ENCODE data around the gene PPARG. TPM values are rescaled to one million over a fixed set of nuclear protein-coding genes. Genes with fewer than 3 reads are reported as not detected.

The PPARG gene
- total and polyA plus RNA-seq, 8 donors, result 0.88 to 6.2 (median 2.2) TPM

- H3K27me3 ChIP-seq, result no peaks in the 10 kb centered on the region
- no peaks in the 10 kb centered on the region for H3K36me3 ChIP-seq
- H3K9me3 ChIP-seq, result no peaks in the 10 kb centered on the region
- FAIRE-seq (no peak), DNase-seq (no peak), ATAC-seq (peak in 1 of 4 donors; percentile 38)
- H3K27ac ChIP-seq, result no peak overlapping the region
- TF ChIP-seq CTCF (IDR thresholded peaks at IDR 0.05), result no peak
- WGBS, 2 donors, result 51 to 54% methylated on average over 6 of the region's 6 CpGs
- H3K4me1 ChIP-seq, result no peaks in the 10 kb centered on the region
- intact Hi-C loops (cut with DNase I), result no loop called here
- H3K4me3 ChIP-seq, result no peak overlapping the region
Observed at GRCh38 chr3:12371525-12372140, 82.8 kb downstream of the PPARG start.

DNA sequence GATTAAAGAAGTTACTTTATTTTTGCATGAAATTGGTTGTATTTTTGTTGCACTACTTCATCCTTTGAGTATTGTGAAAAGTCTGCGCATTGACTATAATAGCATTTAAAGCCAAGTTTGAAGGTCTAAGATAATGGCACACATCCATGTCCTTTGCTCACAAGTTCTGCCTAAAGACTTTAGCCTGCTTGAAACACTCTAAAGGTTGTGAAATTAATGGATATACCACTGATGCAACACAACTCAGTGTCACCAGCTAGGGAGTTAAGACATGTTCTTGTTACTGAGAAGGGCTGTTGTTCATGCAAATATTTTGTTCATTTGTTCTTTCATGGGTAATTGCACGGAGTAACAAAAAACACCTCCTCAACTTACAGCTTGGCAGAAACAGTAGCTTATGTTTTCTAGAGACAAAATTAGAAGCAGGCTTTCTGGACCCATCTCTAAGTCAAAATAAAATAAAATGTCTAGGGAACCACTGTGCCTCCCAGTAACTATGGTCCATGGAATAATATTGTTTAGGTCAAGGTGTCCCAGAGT lies 83.9 kb downstream of the PPARG start:
- Histone ChIP-seq H3K36me3 (no peaks in the 10 kb centered on the region), H3K27me3 (no peaks in the 10 kb centered on the region), H3K4me3 (no peak overlapping the region), H3K4me1 (no peaks in the 10 kb centered on the region), H3K9me3 (no peaks in the 10 kb centered on the region), H3K27ac (no peak overlapping the region)
- ATAC-seq, result no peak
- 80 to 89% methylated on average over 2 of the region's 2 CpGs for WGBS, 2 donors
- no peak for FAIRE-seq
- TF ChIP-seq CTCF (IDR thresholded peaks at IDR 0.05), result no peak
- DNase-seq, result no peak
- intact Hi-C loops (cut with DNase I), result no loop called here

GRCh38 chr3:12375572-12375971 lies 86.7 kb downstream of the PPARG start:
- FAIRE-seq, result no peak
- no peak for TF ChIP-seq CTCF (IDR thresholded peaks at IDR 0.05)
- Histone ChIP-seq H3K4me1 (no peaks in the 10 kb centered on the region), H3K36me3 (no peaks in the 10 kb centered on the region), H3K27me3 (no peaks in the 10 kb centered on the region), H3K9me3 (no peaks in the 10 kb centered on the region), H3K27ac (no peak overlapping the region), H3K4me3 (no peak overlapping the region)
- intact Hi-C loops (cut with DNase I), result no loop called here
- no peak for ATAC-seq
- 51 to 54% methylated on average over 4 of the region's 4 CpGs for WGBS, 2 donors
- DNase-seq, result no peak

DNA sequence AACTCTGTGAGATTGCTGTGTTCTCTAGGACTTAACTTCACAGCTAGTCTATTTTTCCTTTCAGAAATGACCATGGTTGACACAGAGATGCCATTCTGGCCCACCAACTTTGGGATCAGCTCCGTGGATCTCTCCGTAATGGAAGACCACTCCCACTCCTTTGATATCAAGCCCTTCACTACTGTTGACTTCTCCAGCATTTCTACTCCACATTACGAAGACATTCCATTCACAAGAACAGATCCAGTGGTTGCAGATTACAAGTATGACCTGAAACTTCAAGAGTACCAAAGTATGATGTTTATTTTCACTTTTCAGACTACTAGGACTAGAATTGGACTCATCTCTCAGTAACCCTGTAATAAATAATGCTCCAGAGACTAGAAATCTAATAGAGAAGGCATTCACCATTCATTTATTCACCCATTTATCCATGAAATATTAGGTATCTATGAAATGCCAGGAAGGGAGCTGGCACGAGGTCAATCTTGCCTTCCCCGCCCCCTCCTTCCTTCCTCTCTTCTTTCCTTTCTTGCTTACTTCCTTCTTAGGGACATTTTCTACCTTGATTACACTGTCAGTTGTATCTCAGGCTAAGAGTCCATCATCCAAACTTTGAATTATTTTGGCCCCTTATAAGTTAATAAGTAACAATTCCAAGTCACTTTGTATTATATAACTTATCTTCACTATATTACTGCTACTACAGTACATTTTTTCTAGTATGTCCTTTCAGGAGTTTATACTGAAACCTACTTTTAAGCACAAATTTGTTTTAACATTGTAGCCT lies 91.0 kb downstream of the PPARG start:
- ATAC-seq (no peak), FAIRE-seq (no peak), DNase-seq (no peak)
- Histone ChIP-seq H3K27ac (no peak overlapping the region), H3K4me3 (no peak overlapping the region), H3K27me3 (peaks cover 0 to 2% (median 0%) of the 10 kb centered on the region in 4 donors), H3K9me3 (no peaks in the 10 kb centered on the region), H3K4me1 (no peaks in the 10 kb centered on the region), H3K36me3 (no peaks in the 10 kb centered on the region)
- TF ChIP-seq CTCF (IDR thresholded peaks at IDR 0.05), result no peak
- intact Hi-C loops (cut with DNase I), result no loop called here
- 73 to 84% methylated on average over 5 of the region's 5 CpGs for WGBS, 2 donors

DNA sequence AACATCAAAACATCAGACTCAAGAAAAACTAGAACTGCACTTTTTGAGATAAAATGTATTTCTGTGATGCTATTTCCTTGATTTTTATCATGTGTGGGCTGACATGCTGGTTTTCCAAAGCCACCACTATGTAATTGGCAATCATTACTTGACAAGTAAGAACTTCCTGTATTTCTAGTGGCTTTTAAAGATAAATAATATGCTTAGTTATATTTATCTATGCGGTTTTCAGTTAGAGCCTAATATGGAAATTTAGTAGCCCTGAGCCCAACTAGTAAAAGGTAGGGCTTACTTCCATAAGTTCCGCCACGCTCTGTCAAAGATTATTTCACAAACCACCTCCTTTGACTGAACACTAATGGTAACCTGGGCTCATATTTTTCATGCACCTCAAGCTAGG lies 91.6 kb downstream of the PPARG start:
- H3K27me3 ChIP-seq, result peaks cover 0 to 4% (median 0%) of the 10 kb centered on the region in 4 donors
- FAIRE-seq (no peak), ATAC-seq (no peak), DNase-seq (no peak)
- H3K27ac ChIP-seq, result no peak overlapping the region
- intact Hi-C loops (cut with DNase I), result no loop called here
- no peaks in the 10 kb centered on the region for H3K9me3 ChIP-seq
- no peaks in the 10 kb centered on the region for H3K36me3 ChIP-seq
- H3K4me3 ChIP-seq, result no peak overlapping the region
- no peak for TF ChIP-seq CTCF (IDR thresholded peaks at IDR 0.05)
- WGBS, 2 donors, result 79 to 89% methylated on average over 3 of the region's 3 CpGs
- H3K4me1 ChIP-seq, result no peaks in the 10 kb centered on the region

All from pancreas (tissue), 10 donors.